ENCODE data around the gene FABP6. TPM values are rescaled to one million over a fixed set of nuclear protein-coding genes. Genes with fewer than 3 reads are reported as not detected.

The FABP6 gene
- total and polyA plus RNA-seq, 9 of the 15 experiments (the other 6 are each of a cell fraction or from before 2014, with no cell fraction given): 0.11 to 0.33 (median 0.21) TPM; not detected in 4

DNA sequence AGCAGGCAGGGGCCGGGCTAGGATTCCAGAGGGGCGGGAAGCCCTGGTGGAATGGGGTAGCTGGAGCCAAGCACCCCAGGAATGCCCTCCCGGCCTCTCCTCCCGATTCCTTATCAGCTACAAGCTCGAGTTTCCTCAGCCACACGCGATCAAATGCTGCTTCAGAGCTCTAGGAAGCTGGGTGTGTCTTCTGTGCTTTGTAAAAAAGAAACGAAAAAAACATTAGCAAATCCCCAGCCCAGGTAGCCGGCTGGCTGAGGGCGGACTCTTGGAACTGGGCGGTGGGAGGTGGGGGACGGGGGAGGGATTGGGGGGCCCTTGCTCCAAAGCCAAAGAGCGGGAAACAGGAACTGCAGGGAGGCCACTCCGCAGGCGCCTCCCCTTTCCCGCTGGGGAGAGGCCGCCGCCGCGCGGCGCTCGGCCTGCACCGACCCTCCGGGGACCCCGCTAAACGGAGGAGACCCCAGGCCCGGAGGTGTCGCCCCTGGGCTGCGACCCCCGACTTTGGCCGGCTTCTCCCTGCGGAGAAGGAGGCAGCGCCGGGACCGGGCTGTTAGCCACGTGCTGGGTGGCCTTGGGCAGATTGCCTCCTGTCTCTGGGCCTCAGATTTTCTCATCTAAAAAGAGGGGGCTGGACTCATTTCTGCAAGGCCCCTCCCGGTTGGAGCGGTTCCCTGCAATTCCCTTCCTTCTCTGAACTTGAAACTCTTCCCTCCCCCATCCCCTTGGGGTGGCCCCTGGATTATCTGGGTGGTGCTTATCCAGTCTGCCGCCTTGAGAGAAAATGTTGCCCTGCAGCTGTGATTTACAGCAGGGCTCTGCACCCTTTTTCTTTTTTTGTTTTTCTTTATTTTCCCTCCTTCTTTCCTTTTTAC lies 40.9 kb upstream of the FABP6 start (continued):
- TF ChIP-seq, protein P1, sequence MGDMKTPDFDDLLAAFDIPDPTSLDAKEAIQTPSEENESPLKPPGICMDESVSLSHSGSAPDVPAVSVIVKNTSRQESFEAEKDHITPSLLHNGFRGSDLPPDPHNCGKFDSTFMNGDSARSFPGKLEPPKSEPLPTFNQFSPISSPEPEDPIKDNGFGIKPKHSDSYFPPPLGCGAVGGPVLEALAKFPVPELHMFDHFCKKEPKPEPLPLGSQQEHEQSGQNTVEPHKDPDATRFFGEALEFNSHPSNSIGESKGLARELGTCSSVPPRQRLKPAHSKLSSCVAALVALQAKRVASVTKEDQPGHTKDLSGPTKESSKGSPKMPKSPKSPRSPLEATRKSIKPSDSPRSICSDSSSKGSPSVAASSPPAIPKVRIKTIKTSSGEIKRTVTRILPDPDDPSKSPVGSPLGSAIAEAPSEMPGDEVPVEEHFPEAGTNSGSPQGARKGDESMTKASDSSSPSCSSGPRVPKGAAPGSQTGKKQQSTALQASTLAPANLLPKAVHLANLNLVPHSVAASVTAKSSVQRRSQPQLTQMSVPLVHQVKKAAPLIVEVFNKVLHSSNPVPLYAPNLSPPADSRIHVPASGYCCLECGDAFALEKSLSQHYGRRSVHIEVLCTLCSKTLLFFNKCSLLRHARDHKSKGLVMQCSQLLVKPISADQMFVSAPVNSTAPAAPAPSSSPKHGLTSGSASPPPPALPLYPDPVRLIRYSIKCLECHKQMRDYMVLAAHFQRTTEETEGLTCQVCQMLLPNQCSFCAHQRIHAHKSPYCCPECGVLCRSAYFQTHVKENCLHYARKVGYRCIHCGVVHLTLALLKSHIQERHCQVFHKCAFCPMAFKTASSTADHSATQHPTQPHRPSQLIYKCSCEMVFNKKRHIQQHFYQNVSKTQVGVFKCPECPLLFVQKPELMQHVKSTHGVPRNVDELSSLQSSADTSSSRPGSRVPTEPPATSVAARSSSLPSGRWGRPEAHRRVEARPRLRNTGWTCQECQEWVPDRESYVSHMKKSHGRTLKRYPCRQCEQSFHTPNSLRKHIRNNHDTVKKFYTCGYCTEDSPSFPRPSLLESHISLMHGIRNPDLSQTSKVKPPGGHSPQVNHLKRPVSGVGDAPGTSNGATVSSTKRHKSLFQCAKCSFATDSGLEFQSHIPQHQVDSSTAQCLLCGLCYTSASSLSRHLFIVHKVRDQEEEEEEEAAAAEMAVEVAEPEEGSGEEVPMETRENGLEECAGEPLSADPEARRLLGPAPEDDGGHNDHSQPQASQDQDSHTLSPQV (IDR thresholded peaks at IDR 0.05): 0 out of 2 replicates have a peak, but pooled peaks have one; percentile 49
- peak; percentile 55; the same call in 1 of the 2 replicates for TF ChIP-seq RB1 (IDR thresholded peaks at IDR 0.05; ENCODE audit: low read depth)
- no peak for TF ChIP-seq MCM3 (IDR thresholded peaks at IDR 0.05)
- TF ChIP-seq ELF1 (tag; IDR thresholded peaks at IDR 0.05): peak; percentile 42; the same call in 1 of the 2 replicates
- peak; percentile 50; the same call in 1 of the 2 replicates for TF ChIP-seq EP400 (IDR thresholded peaks at IDR 0.05)
- no peak for TF ChIP-seq NCOR1 (IDR thresholded peaks at IDR 0.05)
- TF ChIP-seq, protein P2, sequence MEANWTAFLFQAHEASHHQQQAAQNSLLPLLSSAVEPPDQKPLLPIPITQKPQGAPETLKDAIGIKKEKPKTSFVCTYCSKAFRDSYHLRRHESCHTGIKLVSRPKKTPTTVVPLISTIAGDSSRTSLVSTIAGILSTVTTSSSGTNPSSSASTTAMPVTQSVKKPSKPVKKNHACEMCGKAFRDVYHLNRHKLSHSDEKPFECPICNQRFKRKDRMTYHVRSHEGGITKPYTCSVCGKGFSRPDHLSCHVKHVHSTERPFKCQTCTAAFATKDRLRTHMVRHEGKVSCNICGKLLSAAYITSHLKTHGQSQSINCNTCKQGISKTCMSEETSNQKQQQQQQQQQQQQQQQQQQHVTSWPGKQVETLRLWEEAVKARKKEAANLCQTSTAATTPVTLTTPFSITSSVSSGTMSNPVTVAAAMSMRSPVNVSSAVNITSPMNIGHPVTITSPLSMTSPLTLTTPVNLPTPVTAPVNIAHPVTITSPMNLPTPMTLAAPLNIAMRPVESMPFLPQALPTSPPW (CRISPR knock-in tag; IDR thresholded peaks at IDR 0.05): peak; percentile 50
- TF ChIP-seq, protein P3, sequence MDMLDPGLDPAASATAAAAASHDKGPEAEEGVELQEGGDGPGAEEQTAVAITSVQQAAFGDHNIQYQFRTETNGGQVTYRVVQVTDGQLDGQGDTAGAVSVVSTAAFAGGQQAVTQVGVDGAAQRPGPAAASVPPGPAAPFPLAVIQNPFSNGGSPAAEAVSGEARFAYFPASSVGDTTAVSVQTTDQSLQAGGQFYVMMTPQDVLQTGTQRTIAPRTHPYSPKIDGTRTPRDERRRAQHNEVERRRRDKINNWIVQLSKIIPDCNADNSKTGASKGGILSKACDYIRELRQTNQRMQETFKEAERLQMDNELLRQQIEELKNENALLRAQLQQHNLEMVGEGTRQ (CRISPR knock-in tag; IDR thresholded peaks at IDR 0.05): 0 out of 2 replicates have a peak, but pooled peaks have one; percentile 5
- TF ChIP-seq CBFA2T3 (IDR thresholded peaks at IDR 0.05): peak; percentile 67
- TF ChIP-seq NBN (IDR thresholded peaks at IDR 0.05; ENCODE audit: low read depth): no peak
- no peak for TF ChIP-seq ZNF263 (CRISPR knock-in tag; IDR thresholded peaks at IDR 0.05; ENCODE audit: borderline replicate concordance)
- no peak for TF ChIP-seq ZNF316 (IDR thresholded peaks at IDR 0.05)
- no peak for TF ChIP-seq ZNF695 (CRISPR knock-in tag; IDR thresholded peaks at IDR 0.05)
- TF ChIP-seq CXXC5 (CRISPR knock-in tag; IDR thresholded peaks at IDR 0.05): peak; percentile 43; the same call in 1 of the 2 replicates
- peak; percentile 86 for TF ChIP-seq ADNP (tag; IDR thresholded peaks at IDR 0.05)
- TF ChIP-seq SAFB2 (IDR thresholded peaks at IDR 0.05; ENCODE audit: borderline replicate concordance, low read depth, low read length, severe bottlenecking): no peak
- no peak for TF ChIP-seq ELF2 (CRISPR knock-in tag; IDR thresholded peaks at IDR 0.05)
- 0 out of 2 replicates have a peak, but pooled peaks have one; percentile 11 for TF ChIP-seq BHLHE40 (IDR thresholded peaks at IDR 0.05; ENCODE audit: low read length)
- TF ChIP-seq, protein P4, sequence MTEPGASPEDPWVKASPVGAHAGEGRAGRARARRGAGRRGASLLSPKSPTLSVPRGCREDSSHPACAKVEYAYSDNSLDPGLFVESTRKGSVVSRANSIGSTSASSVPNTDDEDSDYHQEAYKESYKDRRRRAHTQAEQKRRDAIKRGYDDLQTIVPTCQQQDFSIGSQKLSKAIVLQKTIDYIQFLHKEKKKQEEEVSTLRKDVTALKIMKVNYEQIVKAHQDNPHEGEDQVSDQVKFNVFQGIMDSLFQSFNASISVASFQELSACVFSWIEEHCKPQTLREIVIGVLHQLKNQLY (CRISPR knock-in tag; conservative IDR thresholded peaks at IDR 0.05): no peak
- TF ChIP-seq PTRF (tag; IDR thresholded peaks at IDR 0.05): no peak
- TF ChIP-seq CTBP1 (IDR thresholded peaks at IDR 0.05; ENCODE audit: borderline replicate concordance): 0 out of 2 replicates have a peak, but pooled peaks have one; percentile 14
- no peak for TF ChIP-seq ZNF282 (CRISPR knock-in tag; IDR thresholded peaks at IDR 0.05)

Measured in K562 (cell line).